Neural cell (in vitro differentiated cells): ENCODE results near the gene INHBC. TPM values are rescaled to one million over a fixed set of nuclear protein-coding genes. Genes with fewer than 3 reads are reported as not detected.

Source experiments
- H2AFZ ChIP-seq: fragments of 200-600, 300-800 bp; sonication (generic), shearing (Covaris generic); 2 replicates; pipeline ENCODE4 v1.6.0; 2014; ENCODE audit warnings: low read depth, mild to moderate bottlenecking, antibody characterized with exemption, low read length, moderate library complexity
- H3F3A ChIP-seq: fragments of 200-600 bp; shearing (Covaris generic); 2 replicates; pipeline ENCODE4 v1.6.1; 2016; ENCODE audit warnings: mild to moderate bottlenecking, moderate library complexity, mixed read lengths, antibody characterized with exemption, low read length; ENCODE audit not compliant: insufficient read depth, poor library complexity, severe bottlenecking
- H3K27ac ChIP-seq: fragments of 200-600, 300-800 bp; sonication (generic), shearing (Covaris generic); 2 replicates; pipeline ENCODE4 v1.5.1; 2014; ENCODE audit warnings: mild to moderate bottlenecking, low read length, moderate library complexity
- H3K27me3 ChIP-seq: fragments of 300-800, 200-600 bp; sonication (generic), shearing (Covaris generic); 2 replicates; pipeline ENCODE4 v1.6.0; 2014; ENCODE audit warnings: mild to moderate bottlenecking, low read depth, low read length, moderate library complexity; ENCODE audit not compliant: insufficient read depth
- H3K36me3 ChIP-seq: fragments of 300-800, 200-600 bp; sonication (generic), shearing (Covaris generic); 2 replicates; pipeline ENCODE4 v1.5.1; 2014; ENCODE audit warnings: mild to moderate bottlenecking, antibody characterized with exemption, low read length, moderate library complexity; ENCODE audit not compliant: insufficient read depth
- H3K4me2 ChIP-seq: fragments of 300-800, 200-600 bp; sonication (generic), shearing (Covaris generic); 2 replicates; pipeline ENCODE4 v1.6.0; 2014; ENCODE audit warnings: mild to moderate bottlenecking, low read length
- H3K4me3 ChIP-seq: fragments of 300-800, 200-600 bp; sonication (generic), shearing (Covaris generic); 2 replicates; pipeline ENCODE4 v1.5.1; 2014; ENCODE audit warnings: mild to moderate bottlenecking, low read length, moderate library complexity
- H3K79me2 ChIP-seq: fragments of 200-600 bp; shearing (Covaris generic); replicated peaks from 2 replicates; pipeline ENCODE4 v1.6.0; 2014; ENCODE audit warnings: mild to moderate bottlenecking, low read length, moderate library complexity; ENCODE audit not compliant: insufficient read depth
- H3K9ac ChIP-seq: fragments of 300-800, 200-600 bp; sonication (generic), shearing (Covaris generic); 2 replicates; pipeline ENCODE4 v1.6.1; 2016; ENCODE audit warnings: mild to moderate bottlenecking, low read length, mixed read lengths
- H3K9me2 ChIP-seq: fragments of 200-600 bp; shearing (Covaris generic); 2 replicates; pipeline ENCODE4 v1.6.1; 2016; ENCODE audit warnings: mild to moderate bottlenecking, low read length, mixed read lengths; ENCODE audit not compliant: insufficient read depth
- H3K9me3 ChIP-seq: fragments of 200-600, 300-800 bp; sonication (generic), shearing (Covaris generic); 2 replicates; pipeline ENCODE4 v1.6.1; 2016; ENCODE audit warnings: mild to moderate bottlenecking, mixed run types, low read length, moderate library complexity, mixed read lengths
- H4K20me1 ChIP-seq: fragments of 200-600 bp; shearing (Covaris generic); 2 replicates; pipeline ENCODE4 v1.6.1; 2016; ENCODE audit warnings: mild to moderate bottlenecking, mixed run types; ENCODE audit not compliant: insufficient read depth
- EP300 ChIP-seq: fragments of 450-650 bp; conservative IDR thresholded peaks from 2 replicates; pipeline ENCODE4 v1.6.1; 2014; ENCODE audit warnings: antibody characterized with exemption, mild to moderate bottlenecking, moderate library complexity; ENCODE audit not compliant: poor library complexity, severe bottlenecking
- EZH2 ChIP-seq: fragments of 200-600, 300-800 bp; shearing (Covaris generic), sonication (generic); IDR thresholded peaks from 2 replicates; pipeline ENCODE4 v1.6.1; 2014; ENCODE audit warnings: antibody characterized with exemption, low read length, borderline replicate concordance, mild to moderate bottlenecking; ENCODE audit not compliant: insufficient read depth, poor library complexity, severe bottlenecking
- MXI1 ChIP-seq: fragments of 450-650 bp; conservative IDR thresholded peaks from 2 replicates; pipeline ENCODE4 v1.6.1; 2014; ENCODE audit warnings: antibody characterized with exemption, mild to moderate bottlenecking; ENCODE audit not compliant: poor library complexity, severe bottlenecking
- POLR2AphosphoS5 ChIP-seq: IDR thresholded peaks from 2 replicates; pipeline ENCODE4 v1.6.1; 2012
- RAD21 ChIP-seq: fragments of 450-650 bp; conservative IDR thresholded peaks from 2 replicates; pipeline ENCODE4 v1.6.1; 2014; ENCODE audit warnings: antibody characterized with exemption, mild to moderate bottlenecking, moderate library complexity
- SMC3 ChIP-seq: fragments of 450-650 bp; conservative IDR thresholded peaks from 2 replicates; pipeline ENCODE4 v1.6.1; 2014; ENCODE audit warnings: antibody characterized with exemption, mild to moderate bottlenecking, moderate library complexity; ENCODE audit not compliant: poor library complexity
- TAF1 ChIP-seq: IDR thresholded peaks from 2 replicates; pipeline ENCODE4 v1.6.1; 2012; ENCODE audit warnings: low read depth
- polyA plus RNA-seq: library from polyadenylated mRNA; depleted of rRNA; stranded (reverse); fragments of >200 nt; gene quantifications from 2 replicates; pipeline ENCODE4 v1.2.3, GENCODE V29; 2014
- TF ChIP-seq, protein P1 (sequence below): fragments of 450-650 bp; IDR thresholded peaks from 2 replicates; pipeline ENCODE4 v1.5.1; 2014; ENCODE audit warnings: antibody characterized with exemption, mild to moderate bottlenecking, moderate library complexity; ENCODE audit not compliant: poor library complexity, severe bottlenecking
- TF ChIP-seq, protein P2 (sequence below): IDR thresholded peaks from 2 replicates; pipeline ENCODE4 v1.6.1; 2012; ENCODE audit warnings: borderline replicate concordance

INHBC gene
- polyA plus RNA-seq, 1 donor from 2014 or later, result not detected

- no peak overlapping the region for H3K4me3 ChIP-seq
- peaks cover 71% of the 10 kb centered on the region for H3K27me3 ChIP-seq
- H3K27ac ChIP-seq, result no peak overlapping the region
Observed at GRCh38 chr12:57479043-57479375, 44.4 kb downstream of the INHBC start.

DNA sequence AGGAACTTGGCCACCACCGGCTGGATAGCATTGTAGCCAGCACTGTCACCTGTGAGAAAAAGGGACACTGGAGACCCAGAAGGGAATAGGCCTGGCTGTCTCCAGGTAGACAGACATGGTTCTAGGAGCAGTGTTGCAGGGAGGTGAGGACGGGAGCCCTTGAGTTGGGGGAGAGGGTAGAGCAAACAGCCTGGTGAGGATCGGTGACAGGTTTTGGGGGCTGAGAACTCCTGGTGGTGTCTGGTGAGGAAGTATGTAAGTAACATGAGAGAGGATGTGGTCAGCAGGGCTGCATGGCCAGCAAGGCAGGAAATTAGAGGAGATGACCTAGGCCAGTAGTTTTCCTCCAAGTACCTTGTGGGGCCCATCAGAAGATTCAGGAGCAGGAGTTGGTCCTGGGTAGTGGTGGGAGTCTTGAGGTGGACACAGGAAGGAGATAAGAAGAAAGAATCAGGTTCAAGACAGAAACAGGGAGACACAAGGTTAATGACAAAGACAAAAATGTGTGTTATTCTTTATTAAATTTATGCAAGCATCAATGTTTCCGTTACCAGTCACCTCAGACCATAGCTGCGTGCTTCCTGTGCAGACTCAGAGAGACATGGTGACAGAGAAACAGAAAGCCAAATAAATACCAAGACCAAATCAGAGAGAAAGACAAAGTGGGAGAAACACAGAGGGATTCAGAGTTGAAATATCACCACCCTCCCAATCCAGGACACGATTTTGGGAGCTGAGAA lies 45.0 kb downstream of the INHBC start, which contains the start of gene ARHGAP9:
Gene ARHGAP9, minus strand, starts transcription at position 491 of the 740 bp plus-strand sequence. Its CDS starts 460 bp downstream, at position 31.
- no peaks in the 10 kb centered on the region for H3F3A ChIP-seq
- no peak within 1 kb of the TSS for H2AFZ ChIP-seq
- H4K20me1 ChIP-seq, result no peaks in the 10 kb centered on the region

More at GRCh38 chr12:57479043-57479375, 44.4 kb downstream of the INHBC start:
- H4K20me1 ChIP-seq, result no peaks in the 10 kb centered on the region
- no peak overlapping the region for H3K9ac ChIP-seq
- H3K9me2 ChIP-seq, result no peaks in the 10 kb centered on the region
- no peaks in the 10 kb centered on the region for H3K9me3 ChIP-seq
- no peaks in the 10 kb centered on the region for H3K36me3 ChIP-seq
- H3F3A ChIP-seq, result no peaks in the 10 kb centered on the region
- no peak overlapping the region for H2AFZ ChIP-seq
- no peak overlapping the region for H3K4me2 ChIP-seq
- no peak for TF ChIP-seq RAD21
- no peaks in the 10 kb centered on the region for H3K79me2 ChIP-seq

More for the DNA sequence above, 45.0 kb downstream of the INHBC start, which contains the start of gene ARHGAP9:
- TF ChIP-seq SMC3, result no peak
- TF ChIP-seq, protein P1, sequence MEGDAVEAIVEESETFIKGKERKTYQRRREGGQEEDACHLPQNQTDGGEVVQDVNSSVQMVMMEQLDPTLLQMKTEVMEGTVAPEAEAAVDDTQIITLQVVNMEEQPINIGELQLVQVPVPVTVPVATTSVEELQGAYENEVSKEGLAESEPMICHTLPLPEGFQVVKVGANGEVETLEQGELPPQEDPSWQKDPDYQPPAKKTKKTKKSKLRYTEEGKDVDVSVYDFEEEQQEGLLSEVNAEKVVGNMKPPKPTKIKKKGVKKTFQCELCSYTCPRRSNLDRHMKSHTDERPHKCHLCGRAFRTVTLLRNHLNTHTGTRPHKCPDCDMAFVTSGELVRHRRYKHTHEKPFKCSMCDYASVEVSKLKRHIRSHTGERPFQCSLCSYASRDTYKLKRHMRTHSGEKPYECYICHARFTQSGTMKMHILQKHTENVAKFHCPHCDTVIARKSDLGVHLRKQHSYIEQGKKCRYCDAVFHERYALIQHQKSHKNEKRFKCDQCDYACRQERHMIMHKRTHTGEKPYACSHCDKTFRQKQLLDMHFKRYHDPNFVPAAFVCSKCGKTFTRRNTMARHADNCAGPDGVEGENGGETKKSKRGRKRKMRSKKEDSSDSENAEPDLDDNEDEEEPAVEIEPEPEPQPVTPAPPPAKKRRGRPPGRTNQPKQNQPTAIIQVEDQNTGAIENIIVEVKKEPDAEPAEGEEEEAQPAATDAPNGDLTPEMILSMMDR, result no peak
- TF ChIP-seq EZH2, result no peak
- TF ChIP-seq, protein P2, sequence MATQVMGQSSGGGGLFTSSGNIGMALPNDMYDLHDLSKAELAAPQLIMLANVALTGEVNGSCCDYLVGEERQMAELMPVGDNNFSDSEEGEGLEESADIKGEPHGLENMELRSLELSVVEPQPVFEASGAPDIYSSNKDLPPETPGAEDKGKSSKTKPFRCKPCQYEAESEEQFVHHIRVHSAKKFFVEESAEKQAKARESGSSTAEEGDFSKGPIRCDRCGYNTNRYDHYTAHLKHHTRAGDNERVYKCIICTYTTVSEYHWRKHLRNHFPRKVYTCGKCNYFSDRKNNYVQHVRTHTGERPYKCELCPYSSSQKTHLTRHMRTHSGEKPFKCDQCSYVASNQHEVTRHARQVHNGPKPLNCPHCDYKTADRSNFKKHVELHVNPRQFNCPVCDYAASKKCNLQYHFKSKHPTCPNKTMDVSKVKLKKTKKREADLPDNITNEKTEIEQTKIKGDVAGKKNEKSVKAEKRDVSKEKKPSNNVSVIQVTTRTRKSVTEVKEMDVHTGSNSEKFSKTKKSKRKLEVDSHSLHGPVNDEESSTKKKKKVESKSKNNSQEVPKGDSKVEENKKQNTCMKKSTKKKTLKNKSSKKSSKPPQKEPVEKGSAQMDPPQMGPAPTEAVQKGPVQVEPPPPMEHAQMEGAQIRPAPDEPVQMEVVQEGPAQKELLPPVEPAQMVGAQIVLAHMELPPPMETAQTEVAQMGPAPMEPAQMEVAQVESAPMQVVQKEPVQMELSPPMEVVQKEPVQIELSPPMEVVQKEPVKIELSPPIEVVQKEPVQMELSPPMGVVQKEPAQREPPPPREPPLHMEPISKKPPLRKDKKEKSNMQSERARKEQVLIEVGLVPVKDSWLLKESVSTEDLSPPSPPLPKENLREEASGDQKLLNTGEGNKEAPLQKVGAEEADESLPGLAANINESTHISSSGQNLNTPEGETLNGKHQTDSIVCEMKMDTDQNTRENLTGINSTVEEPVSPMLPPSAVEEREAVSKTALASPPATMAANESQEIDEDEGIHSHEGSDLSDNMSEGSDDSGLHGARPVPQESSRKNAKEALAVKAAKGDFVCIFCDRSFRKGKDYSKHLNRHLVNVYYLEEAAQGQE, result no peak
- no peak for TF ChIP-seq RAD21
- no peak for TF ChIP-seq EP300
- no peak for TF ChIP-seq MXI1
- TF ChIP-seq POLR2AphosphoS5, result no peak
- TF ChIP-seq TAF1, result no peak
- H3K4me3 ChIP-seq, result no peak within 1 kb of the TSS
- no peaks in the 10 kb centered on the region for H3K79me2 ChIP-seq
- no peaks in the 10 kb centered on the region for H3K9me3 ChIP-seq
- H3K27me3 ChIP-seq, result peaks cover 66% of the 10 kb centered on the region
- H3K9me2 ChIP-seq, result no peaks in the 10 kb centered on the region
- no peak within 1 kb of the TSS for H3K27ac ChIP-seq
- no peak within 1 kb of the TSS for H3K9ac ChIP-seq
- no peaks in the 10 kb centered on the region for H3K36me3 ChIP-seq
- no peak within 1 kb of the TSS for H3K4me2 ChIP-seq
